Measurements from ENCODE around the gene LHX6. TPM values are rescaled to one million over a fixed set of nuclear protein-coding genes. Genes with fewer than 3 reads are reported as not detected.

LHX6 gene
- polyA plus RNA-seq, 1 donor, result 1.1 TPM

DNA sequence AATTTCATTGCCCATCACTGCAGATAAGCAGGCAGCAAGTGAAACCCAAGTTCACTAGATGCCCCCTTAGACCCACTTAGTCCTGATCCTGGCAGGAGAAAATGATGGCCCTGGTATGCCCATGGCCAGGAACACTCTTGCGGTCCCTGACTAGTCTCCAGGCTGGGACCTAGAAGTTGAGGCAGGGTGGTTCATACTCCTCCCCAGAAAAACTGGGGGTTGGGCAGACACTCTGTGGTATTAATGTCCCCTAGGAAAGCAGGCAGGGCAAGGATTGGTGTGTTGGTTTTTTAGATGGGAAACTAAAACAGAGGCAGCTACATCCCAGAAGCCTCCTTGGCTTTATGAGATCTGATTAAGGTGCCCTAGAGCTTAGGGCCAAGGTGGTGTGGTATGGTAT, 13.1 kb downstream of the LHX6 start:
- Histone ChIP-seq H3K4me1 (ENCODE audit: control insufficient read depth, insufficient read depth, low read length) (peaks cover 17% of the 10 kb centered on the region), H3K9me3 (ENCODE audit: control insufficient read depth, low read depth, low read length) (peaks cover 16% of the 10 kb centered on the region), H3K27ac (ENCODE audit: low read length) (no peak overlapping the region), H3K4me3 (ENCODE audit: low read length) (no peak overlapping the region), H3K27me3 (ENCODE audit: control insufficient read depth, insufficient read depth, low read length) (peaks cover 94% of the 10 kb centered on the region), H3K36me3 (ENCODE audit: control insufficient read depth, insufficient read depth, low read length) (no peaks in the 10 kb centered on the region)
- no CpG with 5 or more reads among the region's 1 CpG for WGBS (ENCODE audit: insufficient coverage, low lambda C conversion rate)
- no peak for DNase-seq

DNA sequence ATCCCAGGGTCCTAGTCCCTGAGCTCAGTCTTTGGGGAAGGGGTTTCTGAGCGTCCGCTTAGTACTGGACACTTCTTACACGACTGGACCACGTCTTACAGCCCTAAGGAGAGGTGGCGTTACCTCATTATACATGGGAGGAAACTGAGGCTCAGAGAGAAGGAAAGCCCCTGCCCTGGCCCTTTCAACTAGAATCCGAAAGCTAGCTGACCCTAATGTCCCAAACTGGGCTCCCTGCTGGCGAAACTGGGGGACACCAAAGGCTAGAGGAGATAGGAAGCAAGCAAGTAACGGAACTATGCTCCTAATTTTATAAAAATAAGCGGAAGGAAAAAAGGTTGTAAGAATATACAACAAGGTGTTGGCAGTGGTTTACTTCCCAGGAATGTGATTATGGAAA, 14.2 kb downstream of the LHX6 start:
- no peak for DNase-seq
- peaks cover 11% of the 10 kb centered on the region for H3K9me3 ChIP-seq (ENCODE audit: control insufficient read depth, low read depth, low read length)
- H3K4me3 ChIP-seq (ENCODE audit: low read length), result no peak overlapping the region
- peaks cover 10% of the 10 kb centered on the region for H3K4me1 ChIP-seq (ENCODE audit: control insufficient read depth, insufficient read depth, low read length)
- 80% methylated on average over 1 of the region's 9 CpGs for WGBS (ENCODE audit: insufficient coverage, low lambda C conversion rate)
- H3K27ac ChIP-seq (ENCODE audit: low read length), result no peak overlapping the region
- peaks cover 88% of the 10 kb centered on the region for H3K27me3 ChIP-seq (ENCODE audit: control insufficient read depth, insufficient read depth, low read length)
- H3K36me3 ChIP-seq (ENCODE audit: control insufficient read depth, insufficient read depth, low read length), result no peaks in the 10 kb centered on the region

DNA sequence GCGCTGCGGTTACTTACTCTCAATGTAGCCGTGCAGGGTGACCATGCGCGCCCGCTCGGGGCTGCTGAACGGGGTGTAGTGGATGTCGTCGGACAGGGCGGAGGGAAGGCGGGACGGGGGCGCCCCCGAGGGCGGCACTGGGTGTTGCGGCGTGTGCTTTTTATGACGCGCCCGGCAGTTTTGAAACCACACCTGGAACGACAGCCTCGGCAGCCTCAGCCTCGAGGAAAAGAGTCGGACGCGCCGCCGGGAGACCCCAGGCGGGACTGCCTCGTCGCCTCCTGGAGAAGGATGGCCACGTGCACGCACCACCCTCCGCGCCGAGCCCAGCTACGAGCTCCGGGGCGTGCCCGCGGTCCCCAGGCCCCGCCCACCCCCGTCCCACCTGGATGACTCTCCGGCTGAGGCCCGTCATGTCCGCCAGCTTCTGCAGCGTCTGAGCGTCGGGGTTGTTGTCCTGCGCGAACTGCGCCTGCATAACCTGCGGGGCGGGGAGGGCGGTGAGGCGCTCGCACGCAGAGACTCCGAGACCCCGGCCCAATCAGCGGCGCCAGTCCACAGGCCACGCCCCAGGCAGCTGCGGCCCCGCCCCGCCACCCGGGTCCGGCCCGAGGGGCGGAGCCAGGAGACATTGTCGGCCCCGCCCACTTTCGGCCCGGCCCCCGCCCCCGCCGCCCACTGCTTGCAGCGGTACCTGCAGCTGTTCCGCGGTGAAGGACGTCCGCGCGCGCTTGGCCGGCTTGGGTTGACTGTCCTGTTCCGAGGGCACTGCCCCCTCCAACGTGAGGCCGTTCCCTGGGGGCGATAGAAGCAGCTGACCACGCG, 15.0 kb downstream of the LHX6 start:
- no CpG with 5 or more reads among the region's 93 CpGs for WGBS (ENCODE audit: insufficient coverage, low lambda C conversion rate)
- Histone ChIP-seq H3K4me3 (ENCODE audit: low read length) (peak overlapping the region; percentile 20), H3K27ac (ENCODE audit: low read length) (no peak overlapping the region), H3K4me1 (ENCODE audit: control insufficient read depth, insufficient read depth, low read length) (peaks cover 10% of the 10 kb centered on the region), H3K27me3 (ENCODE audit: control insufficient read depth, insufficient read depth, low read length) (peaks cover 87% of the 10 kb centered on the region), H3K9me3 (ENCODE audit: control insufficient read depth, low read depth, low read length) (peaks cover 9% of the 10 kb centered on the region), H3K36me3 (ENCODE audit: control insufficient read depth, insufficient read depth, low read length) (no peaks in the 10 kb centered on the region)
- peak; percentile 31 to 65 for DNase-seq

DNA sequence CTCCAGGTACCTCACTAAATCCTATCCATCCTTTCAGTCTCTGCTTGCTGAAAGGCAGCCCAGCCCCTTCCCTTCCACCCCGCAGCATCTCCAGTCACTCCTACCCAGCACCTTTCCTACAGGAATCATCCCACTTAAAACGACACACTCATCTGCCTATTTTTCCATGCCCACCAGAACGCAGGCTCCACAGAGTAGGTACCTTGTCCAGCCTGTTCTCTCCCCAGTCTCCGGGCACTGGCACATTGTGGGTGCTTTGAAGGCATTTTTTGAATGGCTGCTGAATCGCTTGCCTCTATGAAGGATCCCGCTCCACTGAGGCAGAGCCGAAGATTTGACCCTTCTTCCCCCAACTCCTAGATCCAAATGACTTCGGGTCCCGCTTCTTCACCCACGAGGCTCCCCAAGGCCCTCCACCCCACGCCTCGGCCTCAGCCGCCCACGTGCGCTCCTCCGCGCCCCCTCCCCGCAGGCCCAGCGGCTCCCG, 15.6 kb downstream of the LHX6 start:
- no peaks in the 10 kb centered on the region for H3K36me3 ChIP-seq (ENCODE audit: control insufficient read depth, insufficient read depth, low read length)
- 60% methylated on average over 2 of the region's 20 CpGs for WGBS (ENCODE audit: insufficient coverage, low lambda C conversion rate)
- no peak overlapping the region for H3K4me3 ChIP-seq (ENCODE audit: low read length)

DNA sequence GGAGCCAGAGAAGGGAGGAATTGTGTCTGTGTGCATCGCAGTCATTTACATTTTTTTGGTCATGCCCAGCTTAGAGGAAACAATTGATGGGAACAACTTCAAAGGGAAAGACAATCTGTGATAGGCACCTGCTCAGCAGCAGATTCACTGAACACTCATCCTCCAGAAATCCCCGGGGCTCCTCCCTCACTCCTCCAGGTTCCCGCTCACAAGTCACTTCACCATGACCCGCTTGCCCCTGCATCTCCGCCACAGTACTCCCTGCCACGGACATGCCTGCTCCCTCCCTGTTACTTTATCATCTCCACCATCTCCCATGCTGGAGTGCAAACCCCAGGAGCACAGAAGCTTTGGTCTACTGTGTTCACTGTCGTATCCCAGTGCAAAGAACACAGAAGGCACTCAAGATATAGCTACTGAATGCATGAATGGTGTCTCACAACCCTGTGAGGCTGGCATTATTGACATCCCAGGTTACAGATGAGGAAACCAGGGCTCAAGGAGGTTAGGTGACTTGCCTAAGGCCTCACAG, 16.2 kb downstream of the LHX6 start:
- no CpG with 5 or more reads among the region's 7 CpGs for WGBS (ENCODE audit: insufficient coverage, low lambda C conversion rate)
- H3K27ac ChIP-seq (ENCODE audit: low read length), result no peak overlapping the region
- H3K27me3 ChIP-seq (ENCODE audit: control insufficient read depth, insufficient read depth, low read length), result peaks cover 82% of the 10 kb centered on the region
- DNase-seq, result no peak
- H3K9me3 ChIP-seq (ENCODE audit: control insufficient read depth, low read depth, low read length), result peaks cover 9% of the 10 kb centered on the region
- H3K36me3 ChIP-seq (ENCODE audit: control insufficient read depth, insufficient read depth, low read length), result no peaks in the 10 kb centered on the region
- H3K4me1 ChIP-seq (ENCODE audit: control insufficient read depth, insufficient read depth, low read length), result peaks cover 10% of the 10 kb centered on the region
- H3K4me3 ChIP-seq (ENCODE audit: low read length), result no peak overlapping the region

More for the DNA sequence above, 15.6 kb downstream of the LHX6 start:
- H3K9me3 ChIP-seq (ENCODE audit: control insufficient read depth, low read depth, low read length), result peaks cover 9% of the 10 kb centered on the region
- DNase-seq, result no peak
- peaks cover 10% of the 10 kb centered on the region for H3K4me1 ChIP-seq (ENCODE audit: control insufficient read depth, insufficient read depth, low read length)
- H3K27me3 ChIP-seq (ENCODE audit: control insufficient read depth, insufficient read depth, low read length), result peaks cover 82% of the 10 kb centered on the region
- H3K27ac ChIP-seq (ENCODE audit: low read length), result no peak overlapping the region

DNA sequence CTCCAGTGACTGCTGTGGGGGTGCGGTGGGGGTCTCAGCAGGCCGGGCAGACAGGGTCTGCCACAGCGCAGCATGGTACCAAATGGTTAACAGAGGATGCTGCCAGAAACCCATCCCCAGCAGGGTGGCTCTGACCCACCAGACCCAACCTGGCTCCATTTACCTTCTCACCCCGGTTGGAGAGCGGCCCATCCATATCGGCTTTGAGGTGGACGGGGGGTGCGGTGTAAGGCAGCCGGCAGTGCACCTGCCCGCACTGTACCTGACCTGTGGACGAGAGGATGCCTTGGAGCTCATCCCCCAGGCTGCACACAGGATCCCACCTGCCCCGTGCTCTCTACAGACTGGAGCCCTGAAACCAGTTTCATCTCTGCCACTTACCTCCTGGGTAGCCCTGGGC, 19.3 kb downstream of the LHX6 start:
- Histone ChIP-seq H3K27ac (ENCODE audit: low read length) (no peak overlapping the region), H3K27me3 (ENCODE audit: control insufficient read depth, insufficient read depth, low read length) (peaks cover 71% of the 10 kb centered on the region), H3K36me3 (ENCODE audit: control insufficient read depth, insufficient read depth, low read length) (no peaks in the 10 kb centered on the region), H3K9me3 (ENCODE audit: control insufficient read depth, low read depth, low read length) (peaks cover 7% of the 10 kb centered on the region), H3K4me3 (ENCODE audit: low read length) (no peak overlapping the region), H3K4me1 (ENCODE audit: control insufficient read depth, insufficient read depth, low read length) (peaks cover 6% of the 10 kb centered on the region)
- no peak for DNase-seq
- no CpG with 5 or more reads among the region's 12 CpGs for WGBS (ENCODE audit: insufficient coverage, low lambda C conversion rate)

DNA sequence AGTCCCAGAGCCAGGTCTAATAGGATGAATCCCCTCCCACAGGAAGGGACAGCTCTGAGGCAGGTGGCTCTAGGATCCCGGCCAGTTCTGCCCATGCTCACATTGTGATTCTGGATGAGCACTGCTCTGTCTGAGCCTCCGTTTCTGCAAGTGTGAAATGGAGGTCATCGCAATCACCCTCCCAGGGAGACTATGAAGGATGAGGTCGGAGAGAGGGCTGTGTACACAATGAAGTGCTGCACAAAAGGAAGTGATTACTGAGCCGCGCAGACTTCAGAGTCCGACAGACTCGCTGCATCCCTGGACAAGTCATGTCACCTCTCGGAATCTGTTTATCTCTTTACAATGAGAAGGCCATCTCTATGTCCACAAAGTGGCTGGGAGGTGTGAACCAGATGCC, 21.7 kb downstream of the LHX6 start:
- H3K9me3 ChIP-seq (ENCODE audit: control insufficient read depth, low read depth, low read length), result no peaks in the 10 kb centered on the region
- no peaks in the 10 kb centered on the region for H3K36me3 ChIP-seq (ENCODE audit: control insufficient read depth, insufficient read depth, low read length)
- H3K4me1 ChIP-seq (ENCODE audit: control insufficient read depth, insufficient read depth, low read length), result no peaks in the 10 kb centered on the region
- DNase-seq, result no peak
- H3K27me3 ChIP-seq (ENCODE audit: control insufficient read depth, insufficient read depth, low read length), result peaks cover 48% of the 10 kb centered on the region
- H3K4me3 ChIP-seq (ENCODE audit: low read length), result no peak overlapping the region
- WGBS (ENCODE audit: insufficient coverage, low lambda C conversion rate), result no CpG with 5 or more reads among the region's 9 CpGs
- no peak overlapping the region for H3K27ac ChIP-seq (ENCODE audit: low read length)

DNA sequence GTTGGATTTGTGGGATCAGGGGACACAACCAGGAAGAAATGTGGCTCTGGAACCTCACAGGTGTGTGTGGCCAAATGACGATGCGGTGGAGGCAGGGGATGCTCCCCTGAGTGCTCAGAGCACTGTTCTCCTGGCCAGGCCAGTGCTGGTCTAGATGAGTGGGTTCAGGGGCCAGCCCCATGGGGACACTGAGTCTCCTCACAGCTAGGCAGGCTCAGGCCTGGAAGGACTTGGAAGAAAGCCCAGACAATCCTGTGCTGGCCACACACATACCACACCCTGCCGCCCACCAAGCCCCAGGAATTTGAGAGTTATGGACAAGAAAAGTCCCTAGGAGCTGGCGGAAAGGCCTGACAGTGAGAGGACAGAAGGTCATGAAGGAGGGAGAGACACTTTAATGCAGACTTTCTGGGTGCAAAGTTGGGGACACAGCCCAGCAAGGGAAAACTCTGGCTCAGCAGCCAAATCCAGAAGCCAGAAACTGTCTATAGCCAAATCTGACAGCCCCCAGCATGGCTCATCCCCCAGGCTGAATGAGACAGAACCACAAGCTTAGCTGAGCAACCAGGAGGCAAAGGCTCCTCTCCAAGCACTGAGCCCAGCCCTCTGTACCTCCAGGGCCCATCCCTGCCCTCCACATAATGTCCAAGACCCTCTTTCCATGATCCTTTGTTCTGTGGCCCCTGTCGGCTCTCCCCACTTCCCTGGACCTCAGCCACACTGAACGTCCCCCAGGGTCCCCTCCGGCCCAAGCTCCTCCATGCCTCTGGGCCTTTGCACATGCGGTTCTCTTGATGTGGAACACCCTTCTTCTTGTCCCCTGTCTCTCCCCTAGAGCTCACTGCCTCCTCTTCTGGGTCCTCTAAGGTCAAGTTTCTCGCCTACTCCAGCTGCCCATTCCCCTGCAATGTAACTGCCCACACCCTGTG, 22.4 kb downstream of the LHX6 start:
- Histone ChIP-seq H3K27me3 (ENCODE audit: control insufficient read depth, insufficient read depth, low read length) (peaks cover 41% of the 10 kb centered on the region), H3K9me3 (ENCODE audit: control insufficient read depth, low read depth, low read length) (no peaks in the 10 kb centered on the region), H3K4me3 (ENCODE audit: low read length) (no peak overlapping the region), H3K4me1 (ENCODE audit: control insufficient read depth, insufficient read depth, low read length) (no peaks in the 10 kb centered on the region), H3K36me3 (ENCODE audit: control insufficient read depth, insufficient read depth, low read length) (no peaks in the 10 kb centered on the region), H3K27ac (ENCODE audit: low read length) (no peak overlapping the region)
- no CpG with 5 or more reads among the region's 9 CpGs for WGBS (ENCODE audit: insufficient coverage, low lambda C conversion rate)
- no peak for DNase-seq

DNA sequence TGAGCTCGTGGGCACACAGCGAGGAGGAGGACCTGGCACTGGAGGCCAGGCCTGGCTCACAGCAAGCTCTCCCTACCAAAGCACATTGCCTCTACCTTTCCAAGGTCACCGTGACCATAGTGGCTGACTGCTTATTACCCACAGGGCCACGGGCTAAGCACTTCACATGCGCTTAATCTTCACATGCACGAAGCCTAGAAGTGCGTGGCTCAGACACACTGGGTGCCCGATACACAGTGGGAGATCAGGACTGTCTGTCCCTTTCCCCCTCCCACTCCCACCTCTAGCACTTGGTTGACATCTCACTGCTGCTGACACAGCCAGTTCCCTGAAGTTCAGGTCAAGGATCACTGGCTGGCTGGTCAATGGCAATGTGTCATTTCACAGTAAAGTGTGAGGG, 23.6 kb downstream of the LHX6 start:
- DNase-seq, result no peak
- Histone ChIP-seq H3K27me3 (ENCODE audit: control insufficient read depth, insufficient read depth, low read length) (peaks cover 31% of the 10 kb centered on the region), H3K9me3 (ENCODE audit: control insufficient read depth, low read depth, low read length) (no peaks in the 10 kb centered on the region), H3K36me3 (ENCODE audit: control insufficient read depth, insufficient read depth, low read length) (no peaks in the 10 kb centered on the region), H3K4me1 (ENCODE audit: control insufficient read depth, insufficient read depth, low read length) (no peaks in the 10 kb centered on the region), H3K27ac (ENCODE audit: low read length) (no peak overlapping the region), H3K4me3 (ENCODE audit: low read length) (no peak overlapping the region)
- WGBS (ENCODE audit: insufficient coverage, low lambda C conversion rate), result no CpG with 5 or more reads among the region's 8 CpGs

DNA sequence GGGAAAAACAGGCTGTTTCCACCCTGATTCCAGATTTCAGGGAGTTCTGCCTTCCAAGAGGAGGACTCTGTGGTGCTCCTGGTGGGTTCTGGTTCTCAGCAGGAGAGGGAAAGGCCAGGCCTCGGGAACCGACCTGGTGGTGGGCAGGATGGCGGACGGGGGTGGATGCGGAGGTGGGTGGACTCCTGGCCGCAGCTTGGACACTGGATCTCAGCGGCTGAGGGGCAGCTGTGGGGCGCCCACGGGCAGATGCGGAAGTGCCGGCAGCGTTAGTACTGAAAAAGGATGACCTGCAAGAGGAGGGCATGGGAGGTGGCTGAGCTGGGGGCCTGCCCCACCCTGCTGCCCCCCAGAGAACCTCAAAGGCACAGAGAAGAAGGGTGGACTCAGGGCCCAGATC, 24.3 kb downstream of the LHX6 start:
- Histone ChIP-seq H3K4me3 (ENCODE audit: low read length) (no peak overlapping the region), H3K27me3 (ENCODE audit: control insufficient read depth, insufficient read depth, low read length) (peaks cover 29% of the 10 kb centered on the region), H3K4me1 (ENCODE audit: control insufficient read depth, insufficient read depth, low read length) (no peaks in the 10 kb centered on the region), H3K9me3 (ENCODE audit: control insufficient read depth, low read depth, low read length) (no peaks in the 10 kb centered on the region), H3K27ac (ENCODE audit: low read length) (no peak overlapping the region), H3K36me3 (ENCODE audit: control insufficient read depth, insufficient read depth, low read length) (no peaks in the 10 kb centered on the region)
- no peak for DNase-seq
- WGBS (ENCODE audit: insufficient coverage, low lambda C conversion rate), result no CpG with 5 or more reads among the region's 12 CpGs
